Anterior cingulate cortex (tissue), 58 donors: ENCODE data around the gene EXOC8.

Source experiments
- DNase-seq, 58 donors: peaks; one replicate each; lab custom pipeline; 2025; lab: John Stamatoyannopoulos, UW

EXOC8 gene

DNA sequence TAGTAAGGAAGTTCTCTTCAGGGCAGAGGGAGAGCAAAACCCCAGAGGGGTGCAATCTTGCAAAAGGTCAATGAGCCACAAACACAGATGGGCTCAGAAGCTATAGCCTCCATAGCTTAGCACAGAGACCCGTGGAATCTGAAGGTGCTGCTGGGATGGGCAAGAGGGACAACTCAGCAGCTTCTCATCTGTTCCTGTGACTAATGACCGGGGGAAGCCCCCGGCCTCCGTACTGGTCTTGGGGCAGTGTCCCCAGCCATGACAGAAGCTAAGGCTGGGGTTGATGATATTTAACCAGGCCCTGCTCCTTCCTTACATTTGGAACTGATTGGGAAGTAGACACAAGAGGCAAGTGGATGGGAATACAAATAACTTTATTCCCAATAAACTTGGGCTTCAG, 19.1 kb downstream of the EXOC8 start:
- DNase-seq = no peak

DNA sequence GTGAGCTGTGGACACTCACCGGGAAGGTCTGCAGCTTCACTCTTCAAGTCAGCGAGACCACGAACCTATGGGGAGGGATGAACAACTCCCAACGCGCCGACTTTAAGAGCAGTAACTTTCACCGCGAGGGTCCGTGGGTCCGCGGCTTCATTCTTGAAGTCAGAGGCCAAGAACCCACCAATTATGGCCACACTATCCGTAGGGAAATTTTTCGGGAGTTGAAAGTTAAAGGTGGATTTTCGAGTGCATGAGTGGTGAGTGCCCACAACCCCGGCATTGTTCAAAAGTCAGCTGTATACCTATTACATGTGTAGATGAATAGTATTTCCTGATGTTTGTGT, 19.7 kb downstream of the EXOC8 start:
- DNase-seq = no peak

DNA sequence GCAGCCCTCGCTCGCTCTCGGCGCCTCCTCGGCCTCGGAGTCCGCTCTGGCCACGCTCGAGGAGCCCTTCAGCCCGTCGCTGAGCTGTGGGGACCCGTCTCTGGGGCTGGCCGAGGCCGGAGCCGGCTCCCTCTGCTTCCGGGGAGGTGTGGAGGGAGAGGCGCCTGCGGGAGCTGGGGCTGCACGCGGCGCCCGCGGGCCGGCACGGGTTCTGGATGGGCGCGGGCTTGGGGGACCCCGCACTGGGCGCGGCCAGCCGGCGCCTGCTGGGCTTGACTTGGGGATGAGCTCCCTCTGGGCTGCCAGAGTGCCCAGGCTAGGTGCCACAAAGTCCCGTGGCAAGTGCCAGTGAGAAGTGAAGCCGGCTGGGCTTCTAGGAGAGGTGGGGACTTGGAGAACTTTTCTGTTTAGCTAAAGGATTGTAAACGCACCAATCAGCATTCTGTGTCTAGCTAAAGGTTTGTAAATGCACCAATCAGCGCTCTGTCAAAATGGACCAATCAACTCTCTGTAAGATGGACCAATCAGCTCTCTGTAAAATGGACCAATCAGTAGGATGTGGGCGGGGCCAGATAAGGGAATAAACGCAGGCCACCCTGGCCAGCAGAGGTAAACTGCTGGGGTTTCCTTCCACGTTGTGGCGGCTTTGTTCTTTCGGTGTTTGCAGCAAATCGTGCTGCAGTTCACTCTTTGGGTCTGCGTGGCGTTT, 20.2 kb downstream of the EXOC8 start:
- no peak for DNase-seq

- DNase-seq = no peak
Observed at GRCh38 chr1:231315887-231316286, 21.8 kb downstream of the EXOC8 start.

GRCh38 chr1:231313661-231314060, 24.0 kb downstream of the EXOC8 start:
- no peak for DNase-seq

DNA sequence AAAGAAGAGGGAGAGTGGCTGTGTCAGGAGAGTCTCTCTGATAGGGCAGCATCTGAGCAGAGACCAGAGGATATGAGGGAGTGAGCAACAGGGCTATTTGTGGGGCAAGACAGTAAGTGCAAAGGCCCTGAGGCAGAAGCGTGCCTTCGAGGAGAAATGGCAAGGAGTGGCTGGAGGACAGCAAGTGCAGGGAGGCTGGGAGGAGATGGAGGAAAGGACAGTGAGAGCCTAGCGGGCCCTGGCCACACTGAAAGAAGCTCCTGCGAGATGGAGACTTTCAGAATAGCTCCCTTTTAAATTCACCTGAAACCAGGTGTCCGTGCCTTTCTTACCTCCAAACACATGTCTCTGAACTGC, 25.2 kb downstream of the EXOC8 start:
- DNase-seq = no peak

DNA sequence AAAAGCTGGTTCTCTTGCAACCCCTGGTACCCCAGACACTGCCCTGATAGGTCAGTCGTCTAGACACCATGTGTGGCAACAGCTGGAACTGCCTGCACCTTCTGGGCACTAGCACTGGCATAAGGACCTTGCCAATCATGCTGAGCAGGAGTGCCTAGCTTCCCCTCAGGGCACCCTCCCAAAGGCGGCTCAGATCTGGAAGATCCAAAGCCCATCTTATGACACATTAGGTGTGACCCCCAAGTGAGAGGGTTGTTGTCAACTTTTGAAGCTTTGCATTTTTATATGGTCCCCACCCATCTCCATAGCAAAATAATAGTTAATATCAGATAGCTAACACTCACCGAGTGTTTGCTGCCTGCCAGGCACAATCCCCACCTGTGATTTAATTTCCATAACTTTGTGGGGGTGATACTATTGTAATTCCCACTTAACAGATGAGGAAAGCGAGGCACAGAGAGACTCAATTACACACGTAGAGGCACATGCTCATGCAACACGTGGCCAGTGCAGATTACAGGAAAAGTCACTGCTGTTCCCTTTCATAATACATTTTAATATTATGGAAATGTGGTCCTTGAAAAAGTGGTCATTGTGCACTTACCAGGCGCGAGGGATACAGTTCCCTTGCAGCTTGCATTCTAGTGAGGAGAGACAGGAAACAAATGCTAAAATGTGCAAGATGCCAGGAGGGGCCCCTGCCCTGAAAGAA, 25.8 kb downstream of the EXOC8 start:
- DNase-seq = no peak

DNA sequence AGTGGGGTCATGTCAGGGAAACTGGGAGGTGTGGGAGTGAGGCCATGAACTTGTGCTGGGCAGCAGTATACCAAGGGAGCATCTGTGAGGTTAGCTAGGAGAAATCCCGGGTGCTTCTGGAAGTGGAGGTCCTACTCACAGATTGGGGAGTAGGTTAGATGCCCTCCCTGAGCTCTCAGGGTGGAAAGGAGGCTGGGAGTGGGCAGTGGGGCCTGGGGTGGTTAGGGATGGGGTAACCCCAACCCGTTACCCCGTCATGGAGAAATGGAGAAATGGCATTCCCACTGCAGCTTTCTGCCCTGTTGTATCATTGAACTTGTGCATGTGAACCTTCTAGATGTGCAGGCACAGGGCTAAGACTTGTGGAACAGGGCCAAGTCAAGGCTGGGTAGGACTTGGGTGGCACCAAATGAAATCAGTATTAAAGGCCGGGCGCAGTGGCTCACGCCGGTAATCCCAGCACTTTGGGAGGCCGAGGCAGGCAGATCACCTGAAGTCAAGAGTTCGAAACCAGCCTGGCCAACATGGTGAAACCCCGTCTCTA, 27.2 kb downstream of the EXOC8 start:
- no peak for DNase-seq

DNA sequence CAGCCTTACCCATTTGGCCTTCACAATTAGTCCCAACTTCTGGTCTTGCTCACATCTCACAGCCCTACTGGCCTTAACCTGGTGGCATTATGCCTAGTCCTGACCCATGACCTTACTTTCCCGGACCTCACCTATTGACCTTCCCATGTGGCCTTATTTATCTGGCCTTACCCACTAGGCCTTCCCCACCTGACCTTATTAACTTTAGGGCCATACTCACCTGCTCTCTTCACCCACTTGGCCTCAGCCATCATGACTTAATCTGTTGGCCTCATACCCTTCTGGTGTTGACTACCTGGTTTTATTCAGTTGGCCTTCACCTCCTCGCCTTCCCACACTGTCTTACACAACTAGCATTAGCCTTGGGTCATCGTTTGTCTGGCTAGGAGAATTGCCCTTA, 35.7 kb downstream of the EXOC8 start:
- no peak for DNase-seq

DNA sequence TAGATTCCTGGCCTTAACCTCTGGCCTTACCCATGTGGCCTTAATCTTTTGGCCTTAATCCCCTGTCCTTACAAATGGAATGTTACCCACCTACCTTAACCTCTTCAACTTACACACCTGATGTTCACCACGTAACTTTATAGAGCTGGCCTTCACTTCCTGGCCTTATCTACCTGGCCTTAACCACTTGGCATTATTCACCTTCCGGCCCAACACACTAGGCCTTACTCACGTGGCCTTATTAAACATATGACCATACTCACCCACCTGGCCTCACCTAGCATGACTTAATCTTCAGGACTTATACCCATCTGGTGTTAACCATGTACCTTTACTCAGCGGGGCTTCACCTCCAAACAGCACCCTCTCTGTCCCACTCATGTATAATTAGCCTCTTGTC, 41.7 kb downstream of the EXOC8 start:
- no peak for DNase-seq

DNA sequence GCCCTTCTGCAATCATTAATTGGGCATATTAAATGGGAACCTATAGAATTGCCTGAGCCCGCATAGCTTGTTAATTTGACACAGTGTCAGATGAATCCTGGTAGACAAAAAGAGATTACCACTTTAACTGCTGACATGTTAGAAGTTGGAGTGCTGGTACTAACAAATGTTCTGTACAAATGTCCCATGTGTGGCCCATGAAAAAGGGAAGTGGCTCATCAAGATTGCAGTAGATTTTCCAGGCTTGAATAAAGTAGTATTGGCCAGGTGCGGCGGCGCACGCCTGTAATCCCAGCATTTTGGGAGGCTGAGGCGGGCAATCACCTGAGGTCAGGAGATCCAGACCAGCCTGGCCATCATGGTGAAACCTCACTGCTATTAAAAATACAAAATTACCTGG, 51.0 kb downstream of the EXOC8 start:
- DNase-seq = no peak

DNA sequence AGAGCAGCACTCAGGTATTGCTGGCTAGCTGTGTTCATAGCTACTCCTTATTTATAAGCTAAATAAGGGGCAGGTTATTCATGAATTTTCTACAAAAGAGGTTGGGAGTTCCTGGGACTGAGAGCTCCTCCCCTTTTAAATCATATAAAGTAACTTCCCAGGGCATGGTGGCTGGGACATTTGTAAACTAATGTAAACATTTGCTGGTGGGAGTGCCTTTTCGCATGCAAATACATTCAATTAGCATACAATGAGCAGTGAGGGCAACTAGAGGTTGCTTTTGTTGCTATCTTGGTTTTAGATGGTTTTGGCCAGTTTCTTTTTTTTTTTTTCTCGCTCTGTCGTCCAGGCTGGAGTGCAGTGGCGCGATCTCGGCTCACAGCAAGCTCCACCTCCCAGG, 53.2 kb downstream of the EXOC8 start:
- no peak for DNase-seq
